ENCODE measurements around the gene CERS6. TPM values are rescaled to one million over a fixed set of nuclear protein-coding genes. Genes with fewer than 3 reads are reported as not detected.

CERS6 gene
- total RNA-seq, 1 experiment from 2014 or later, result 8.3 TPM

GRCh38 chr2:168798888-168799410 is 342.9 kb downstream of the CERS6 start:
- H4K20me1 ChIP-seq (ENCODE audit: insufficient read depth), result no peaks in the 10 kb centered on the region
- no peaks in the 10 kb centered on the region for H3K36me3 ChIP-seq (ENCODE audit: low read depth)
- no peaks in the 10 kb centered on the region for H3K79me2 ChIP-seq (ENCODE audit: low read depth)
- no peaks in the 10 kb centered on the region for H3K27me3 ChIP-seq (ENCODE audit: insufficient read depth, low read depth)
- intact Hi-C loops (cut with micrococcal nuclease; ENCODE audit: unreplicated experiment), result no loop called here
- no peaks in the 10 kb centered on the region; the same call in 1 of the 2 replicates for H3K4me1 ChIP-seq (replicated peaks; ENCODE audit: insufficient read depth)
- DNase-seq, result no peak
- no peak overlapping the region for H3K27ac ChIP-seq
- no peak overlapping the region for H2AFZ ChIP-seq
- H3K9me2 ChIP-seq (ENCODE audit: insufficient read depth), result no peaks in the 10 kb centered on the region
- BruUV-seq (replicated peaks), result no TSS peak
- H3K4me3 ChIP-seq, result no peak overlapping the region
- CTCF ChIA-PET, result no interaction called here
- H3F3A ChIP-seq (ENCODE audit: insufficient read depth, low read depth), result no peaks in the 10 kb centered on the region
- TF ChIP-seq, protein P1, sequence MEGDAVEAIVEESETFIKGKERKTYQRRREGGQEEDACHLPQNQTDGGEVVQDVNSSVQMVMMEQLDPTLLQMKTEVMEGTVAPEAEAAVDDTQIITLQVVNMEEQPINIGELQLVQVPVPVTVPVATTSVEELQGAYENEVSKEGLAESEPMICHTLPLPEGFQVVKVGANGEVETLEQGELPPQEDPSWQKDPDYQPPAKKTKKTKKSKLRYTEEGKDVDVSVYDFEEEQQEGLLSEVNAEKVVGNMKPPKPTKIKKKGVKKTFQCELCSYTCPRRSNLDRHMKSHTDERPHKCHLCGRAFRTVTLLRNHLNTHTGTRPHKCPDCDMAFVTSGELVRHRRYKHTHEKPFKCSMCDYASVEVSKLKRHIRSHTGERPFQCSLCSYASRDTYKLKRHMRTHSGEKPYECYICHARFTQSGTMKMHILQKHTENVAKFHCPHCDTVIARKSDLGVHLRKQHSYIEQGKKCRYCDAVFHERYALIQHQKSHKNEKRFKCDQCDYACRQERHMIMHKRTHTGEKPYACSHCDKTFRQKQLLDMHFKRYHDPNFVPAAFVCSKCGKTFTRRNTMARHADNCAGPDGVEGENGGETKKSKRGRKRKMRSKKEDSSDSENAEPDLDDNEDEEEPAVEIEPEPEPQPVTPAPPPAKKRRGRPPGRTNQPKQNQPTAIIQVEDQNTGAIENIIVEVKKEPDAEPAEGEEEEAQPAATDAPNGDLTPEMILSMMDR (conservative IDR thresholded peaks at IDR 0.05), result no peak
- no peak for TF ChIP-seq EZH2 (IDR thresholded peaks at IDR 0.05; ENCODE audit: low read depth)
- no peak overlapping the region for H3K4me2 ChIP-seq
- POLR2A ChIA-PET (ENCODE audit: unreplicated experiment), result no interaction called here
- no peaks in the 10 kb centered on the region for H3K9me3 ChIP-seq (ENCODE audit: insufficient read depth, low read depth)

GRCh38 chr2:168801471-168801870 is 345.4 kb downstream of the CERS6 start:
- CTCF ChIA-PET, result no interaction called here
- no peak for DNase-seq
- Histone ChIP-seq H3K9me2 (ENCODE audit: insufficient read depth) (no peaks in the 10 kb centered on the region), H3K4me2 (no peak overlapping the region), H3K79me2 (ENCODE audit: low read depth) (no peaks in the 10 kb centered on the region), H2AFZ (no peak overlapping the region), H3K4me3 (no peak overlapping the region), H3K27me3 (ENCODE audit: insufficient read depth, low read depth) (no peaks in the 10 kb centered on the region), H3K27ac (no peak overlapping the region), H3K9me3 (ENCODE audit: insufficient read depth, low read depth) (no peaks in the 10 kb centered on the region), H3K4me1 (replicated peaks; ENCODE audit: insufficient read depth) (no peaks in the 10 kb centered on the region; the same call in 1 of the 2 replicates), H3F3A (ENCODE audit: insufficient read depth, low read depth) (no peaks in the 10 kb centered on the region), H4K20me1 (ENCODE audit: insufficient read depth) (no peaks in the 10 kb centered on the region), H3K36me3 (ENCODE audit: low read depth) (no peaks in the 10 kb centered on the region)
- intact Hi-C loops (cut with micrococcal nuclease; ENCODE audit: unreplicated experiment), result no loop called here
- BruUV-seq (replicated peaks), result no TSS peak
- POLR2A ChIA-PET (ENCODE audit: unreplicated experiment), result no interaction called here
- TF ChIP-seq EZH2 (IDR thresholded peaks at IDR 0.05; ENCODE audit: low read depth), result no peak
- TF ChIP-seq, protein P1 (conservative IDR thresholded peaks at IDR 0.05), result no peak

DNA sequence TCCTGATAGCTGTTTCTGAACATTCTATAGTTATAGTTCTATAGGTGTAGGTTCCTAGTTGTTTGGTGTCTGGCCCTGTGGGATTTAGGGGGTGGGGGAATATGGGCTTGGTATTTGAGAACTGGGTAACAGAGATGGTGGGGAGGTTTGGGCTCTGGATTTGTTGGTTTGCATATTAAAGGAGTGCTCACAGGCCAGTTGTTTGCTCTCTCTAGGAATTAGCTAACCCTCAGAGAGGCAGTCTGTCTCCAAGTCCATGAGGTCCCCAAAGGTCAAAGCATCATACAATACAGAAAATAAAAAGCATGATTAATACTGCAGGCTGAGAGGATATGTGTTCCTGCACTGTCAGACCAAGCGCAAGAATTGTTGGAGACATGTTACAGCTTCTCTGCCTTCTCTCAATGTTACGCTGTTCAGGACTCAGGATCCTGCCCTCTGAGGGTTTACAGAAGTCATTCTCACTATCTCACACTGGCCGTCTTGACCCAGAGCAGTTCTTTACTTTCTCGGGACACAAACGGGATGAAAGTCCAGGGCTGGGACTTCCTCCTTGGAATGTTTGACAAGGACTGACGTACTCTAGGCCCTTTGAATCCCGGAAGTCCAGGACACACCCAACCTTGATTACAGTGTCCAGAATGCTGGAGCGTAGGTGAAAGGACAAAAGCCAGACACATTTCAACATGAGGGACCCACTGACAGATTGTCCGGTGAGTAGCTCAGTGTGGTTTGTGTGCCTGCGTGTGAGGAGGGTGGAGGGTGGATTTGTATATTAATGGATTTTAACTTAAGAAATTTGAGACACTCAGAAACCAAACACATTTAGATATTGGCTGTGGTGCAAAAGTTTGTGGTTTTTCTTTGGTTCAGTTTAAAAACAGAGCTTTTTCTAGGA is 346.1 kb downstream of the CERS6 start, which contains the start of gene NOSTRIN:
Gene NOSTRIN, plus strand, starts transcription at position 677 of the 898 bp plus-strand sequence. Its CDS starts 10 bp downstream, at position 687.
- no peaks in the 10 kb centered on the region for H3F3A ChIP-seq (ENCODE audit: insufficient read depth, low read depth)
- H3K9me2 ChIP-seq (ENCODE audit: insufficient read depth), result no peaks in the 10 kb centered on the region
- H3K4me2 ChIP-seq, result no peak within 1 kb of the TSS
- H3K36me3 ChIP-seq (ENCODE audit: low read depth), result no peaks in the 10 kb centered on the region
- POLR2A ChIA-PET (ENCODE audit: unreplicated experiment), result no interaction called here
- no peak within 1 kb of the TSS for H3K27ac ChIP-seq
- no peak within 1 kb of the TSS for H3K4me3 ChIP-seq
- H3K79me2 ChIP-seq (ENCODE audit: low read depth), result no peaks in the 10 kb centered on the region
- no peaks in the 10 kb centered on the region; the same call in 1 of the 2 replicates for H3K4me1 ChIP-seq (replicated peaks; ENCODE audit: insufficient read depth)
- TF ChIP-seq, protein P1 (conservative IDR thresholded peaks at IDR 0.05), result no peak
- TF ChIP-seq EZH2 (IDR thresholded peaks at IDR 0.05; ENCODE audit: low read depth), result no peak
- no peak within 1 kb of the TSS for H2AFZ ChIP-seq
- BruUV-seq (replicated peaks), result no TSS peak
- DNase-seq, result peak in 1 of 2 experiments; percentile 10
- CTCF ChIA-PET, result no interaction called here
- intact Hi-C loops (cut with micrococcal nuclease; ENCODE audit: unreplicated experiment), result no loop called here
- no peaks in the 10 kb centered on the region for H4K20me1 ChIP-seq (ENCODE audit: insufficient read depth)
- no peaks in the 10 kb centered on the region for H3K27me3 ChIP-seq (ENCODE audit: insufficient read depth, low read depth)
- no peaks in the 10 kb centered on the region for H3K9me3 ChIP-seq (ENCODE audit: insufficient read depth, low read depth)
